HCT116 (cell line): ENCODE data around the gene KSR1.

Source experiments
- ELF1 ChIP-seq: IDR thresholded peaks from 2 replicates; pipeline ENCODE4 v1.6.1; 2012; ENCODE audit warnings: low read depth, borderline replicate concordance
- EZH2 ChIP-seq: fragments of 200-600 bp; sonication (generic); IDR thresholded peaks from 2 replicates; pipeline ENCODE4 v1.6.1; 2017; ENCODE audit warnings: antibody characterized with exemption, mixed run types
- EZH2phosphoT487 ChIP-seq: fragments of 200-600 bp; IDR thresholded peaks from 2 replicates; pipeline ENCODE4 v1.6.1; 2018; ENCODE audit warnings: antibody characterized with exemption, borderline replicate concordance
- FOSL1 ChIP-seq: IDR thresholded peaks from 2 replicates; pipeline ENCODE4 v1.6.1; 2012; ENCODE audit warnings: low read depth
- JUND ChIP-seq: IDR thresholded peaks from 2 replicates; pipeline ENCODE4 v1.6.1; 2012
- POLR2A ChIP-seq: IDR thresholded peaks from 2 replicates; pipeline ENCODE4 v1.7.0; 2011; ENCODE audit warnings: borderline replicate concordance; ENCODE audit not compliant: insufficient read depth, insufficient read length; ENCODE audit errors: extremely low read depth
- POLR2AphosphoS5 ChIP-seq: IDR thresholded peaks from 2 replicates; pipeline ENCODE4 v1.6.1; 2011; ENCODE audit warnings: mild to moderate bottlenecking, low read depth, low read length, moderate library complexity
- SRF ChIP-seq: IDR thresholded peaks from 2 replicates; pipeline ENCODE4 v1.6.1; 2012; ENCODE audit warnings: low read depth
- ZFX ChIP-seq: fragments of 450-650 bp; IDR thresholded peaks from 2 replicates; pipeline ENCODE4 v1.6.1; 2017
- ZNF274 ChIP-seq: fragments of 200-500 bp; sonication (Bioruptor generic); IDR thresholded peaks from 2 replicates; pipeline ENCODE4 v1.6.1; 2014; ENCODE audit warnings: mild to moderate bottlenecking, low read depth, low read length, inconsistent platforms
- TF ChIP-seq, protein P1 (sequence below): IDR thresholded peaks from 2 replicates; pipeline ENCODE4 v1.6.1; 2012; ENCODE audit warnings: low read depth
- TF ChIP-seq, protein P2 (sequence below), 3 experiments: fragments of 200-600 bp in 1 of 3; sonication (generic) in 1 of 3; IDR thresholded peaks in 2 of 3; conservative IDR thresholded peaks in 1 of 3; 2 replicates each; pipeline ENCODE4 v1.5.1; 2012 to 2017; ENCODE audit warnings: low read depth in 2 of 3, low read length in 2 of 3, antibody characterized with exemption in 1 of 3, borderline replicate concordance in 1 of 3, control low read depth in 1 of 3, mild to moderate bottlenecking in 1 of 3, mixed read lengths in 1 of 3, mixed run types in 1 of 3, moderate library complexity in 1 of 3; ENCODE audit not compliant: insufficient read depth in 1 of 3
- TF ChIP-seq, protein P3 (sequence below): IDR thresholded peaks from 2 replicates; pipeline ENCODE4 v1.6.1; 2012

DNA sequence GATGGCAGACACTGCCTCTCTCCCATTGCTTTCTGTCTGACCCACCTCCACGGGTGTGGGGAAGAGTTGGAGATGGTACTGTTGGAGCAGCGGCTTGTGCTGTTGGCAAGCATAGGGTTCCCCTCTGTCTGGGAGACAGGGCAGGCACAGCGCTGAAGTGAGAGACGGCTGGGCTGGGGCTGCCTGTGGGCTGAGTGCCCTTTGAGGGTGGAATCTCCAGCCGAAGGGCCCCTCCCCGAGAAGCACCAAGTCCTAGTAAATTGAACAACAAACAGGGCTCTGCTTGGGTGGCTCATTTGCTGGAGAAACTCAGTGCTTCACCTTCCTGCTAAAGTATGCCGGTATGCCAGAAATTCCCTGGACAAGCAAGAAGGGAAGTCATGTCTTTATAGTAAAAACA lies 79.7 kb downstream of the KSR1 start:
- TF ChIP-seq FOSL1 (no peak), POLR2AphosphoS5 (no peak), ZFX (no peak), SRF (no peak), POLR2A (no peak), EZH2 (no peak), JUND (no peak), ELF1 (no peak), ZNF274 (no peak), EZH2phosphoT487 (no peak)
- TF ChIP-seq, protein P1, sequence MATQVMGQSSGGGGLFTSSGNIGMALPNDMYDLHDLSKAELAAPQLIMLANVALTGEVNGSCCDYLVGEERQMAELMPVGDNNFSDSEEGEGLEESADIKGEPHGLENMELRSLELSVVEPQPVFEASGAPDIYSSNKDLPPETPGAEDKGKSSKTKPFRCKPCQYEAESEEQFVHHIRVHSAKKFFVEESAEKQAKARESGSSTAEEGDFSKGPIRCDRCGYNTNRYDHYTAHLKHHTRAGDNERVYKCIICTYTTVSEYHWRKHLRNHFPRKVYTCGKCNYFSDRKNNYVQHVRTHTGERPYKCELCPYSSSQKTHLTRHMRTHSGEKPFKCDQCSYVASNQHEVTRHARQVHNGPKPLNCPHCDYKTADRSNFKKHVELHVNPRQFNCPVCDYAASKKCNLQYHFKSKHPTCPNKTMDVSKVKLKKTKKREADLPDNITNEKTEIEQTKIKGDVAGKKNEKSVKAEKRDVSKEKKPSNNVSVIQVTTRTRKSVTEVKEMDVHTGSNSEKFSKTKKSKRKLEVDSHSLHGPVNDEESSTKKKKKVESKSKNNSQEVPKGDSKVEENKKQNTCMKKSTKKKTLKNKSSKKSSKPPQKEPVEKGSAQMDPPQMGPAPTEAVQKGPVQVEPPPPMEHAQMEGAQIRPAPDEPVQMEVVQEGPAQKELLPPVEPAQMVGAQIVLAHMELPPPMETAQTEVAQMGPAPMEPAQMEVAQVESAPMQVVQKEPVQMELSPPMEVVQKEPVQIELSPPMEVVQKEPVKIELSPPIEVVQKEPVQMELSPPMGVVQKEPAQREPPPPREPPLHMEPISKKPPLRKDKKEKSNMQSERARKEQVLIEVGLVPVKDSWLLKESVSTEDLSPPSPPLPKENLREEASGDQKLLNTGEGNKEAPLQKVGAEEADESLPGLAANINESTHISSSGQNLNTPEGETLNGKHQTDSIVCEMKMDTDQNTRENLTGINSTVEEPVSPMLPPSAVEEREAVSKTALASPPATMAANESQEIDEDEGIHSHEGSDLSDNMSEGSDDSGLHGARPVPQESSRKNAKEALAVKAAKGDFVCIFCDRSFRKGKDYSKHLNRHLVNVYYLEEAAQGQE: no peak
- TF ChIP-seq, protein P2, sequence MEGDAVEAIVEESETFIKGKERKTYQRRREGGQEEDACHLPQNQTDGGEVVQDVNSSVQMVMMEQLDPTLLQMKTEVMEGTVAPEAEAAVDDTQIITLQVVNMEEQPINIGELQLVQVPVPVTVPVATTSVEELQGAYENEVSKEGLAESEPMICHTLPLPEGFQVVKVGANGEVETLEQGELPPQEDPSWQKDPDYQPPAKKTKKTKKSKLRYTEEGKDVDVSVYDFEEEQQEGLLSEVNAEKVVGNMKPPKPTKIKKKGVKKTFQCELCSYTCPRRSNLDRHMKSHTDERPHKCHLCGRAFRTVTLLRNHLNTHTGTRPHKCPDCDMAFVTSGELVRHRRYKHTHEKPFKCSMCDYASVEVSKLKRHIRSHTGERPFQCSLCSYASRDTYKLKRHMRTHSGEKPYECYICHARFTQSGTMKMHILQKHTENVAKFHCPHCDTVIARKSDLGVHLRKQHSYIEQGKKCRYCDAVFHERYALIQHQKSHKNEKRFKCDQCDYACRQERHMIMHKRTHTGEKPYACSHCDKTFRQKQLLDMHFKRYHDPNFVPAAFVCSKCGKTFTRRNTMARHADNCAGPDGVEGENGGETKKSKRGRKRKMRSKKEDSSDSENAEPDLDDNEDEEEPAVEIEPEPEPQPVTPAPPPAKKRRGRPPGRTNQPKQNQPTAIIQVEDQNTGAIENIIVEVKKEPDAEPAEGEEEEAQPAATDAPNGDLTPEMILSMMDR (IDR thresholded peaks at IDR 0.05 in 2 of 3, conservative IDR thresholded peaks at IDR 0.05 in 1 of 3; ENCODE audit: borderline replicate concordance in 1 of 3, insufficient read depth in 1 of 3, low read depth in 2 of 3, low read length in 2 of 3): no peak
- TF ChIP-seq, protein P3, sequence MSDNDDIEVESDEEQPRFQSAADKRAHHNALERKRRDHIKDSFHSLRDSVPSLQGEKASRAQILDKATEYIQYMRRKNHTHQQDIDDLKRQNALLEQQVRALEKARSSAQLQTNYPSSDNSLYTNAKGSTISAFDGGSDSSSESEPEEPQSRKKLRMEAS: no peak
